ENCODE data around the gene MRPL11.

The MRPL11 gene

DNA sequence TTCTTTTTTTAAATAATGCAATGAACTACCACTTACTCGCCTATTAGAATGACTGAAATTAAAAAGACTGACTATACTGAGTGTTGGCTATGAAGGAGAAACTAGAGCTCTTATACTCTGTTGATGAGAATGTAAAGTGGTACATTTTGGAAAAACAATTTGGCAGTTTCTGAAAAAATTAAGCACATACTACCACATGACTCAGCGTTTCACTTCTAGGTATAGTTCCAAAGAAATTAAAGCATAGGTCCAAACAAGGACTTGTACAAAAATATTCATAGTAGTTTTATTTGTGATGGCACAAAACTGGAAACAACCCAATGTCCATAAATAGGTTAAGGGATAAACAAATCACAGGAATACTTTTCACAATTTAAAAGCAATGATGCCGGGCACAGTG lies 44.7 kb downstream of the MRPL11 start:
- in situ Hi-C loops (cut with HindIII; ENCODE audit: low sequenced_read_pairs) = no loop called here

DNA sequence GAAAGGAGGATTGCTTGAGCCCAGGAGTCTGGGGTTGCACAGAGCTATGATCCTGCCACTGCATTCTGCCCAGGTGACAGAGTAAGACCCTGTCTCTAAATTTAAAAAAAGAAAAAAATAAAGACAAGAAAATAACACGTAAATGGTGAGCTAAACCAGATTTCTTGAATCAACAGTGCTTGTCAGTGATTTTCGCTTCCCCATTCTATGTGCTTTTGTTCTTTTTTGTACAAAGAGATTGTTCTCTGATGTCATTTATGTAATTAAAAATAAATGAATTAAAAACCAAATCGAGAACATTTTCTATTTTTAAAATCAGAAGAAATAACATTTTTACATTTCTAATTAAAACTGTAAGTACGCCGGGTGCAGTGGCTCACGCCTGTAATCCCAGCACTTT lies 47.3 kb downstream of the MRPL11 start:
- in situ Hi-C loops (cut with HindIII; ENCODE audit: low sequenced_read_pairs) = no loop called here

DNA sequence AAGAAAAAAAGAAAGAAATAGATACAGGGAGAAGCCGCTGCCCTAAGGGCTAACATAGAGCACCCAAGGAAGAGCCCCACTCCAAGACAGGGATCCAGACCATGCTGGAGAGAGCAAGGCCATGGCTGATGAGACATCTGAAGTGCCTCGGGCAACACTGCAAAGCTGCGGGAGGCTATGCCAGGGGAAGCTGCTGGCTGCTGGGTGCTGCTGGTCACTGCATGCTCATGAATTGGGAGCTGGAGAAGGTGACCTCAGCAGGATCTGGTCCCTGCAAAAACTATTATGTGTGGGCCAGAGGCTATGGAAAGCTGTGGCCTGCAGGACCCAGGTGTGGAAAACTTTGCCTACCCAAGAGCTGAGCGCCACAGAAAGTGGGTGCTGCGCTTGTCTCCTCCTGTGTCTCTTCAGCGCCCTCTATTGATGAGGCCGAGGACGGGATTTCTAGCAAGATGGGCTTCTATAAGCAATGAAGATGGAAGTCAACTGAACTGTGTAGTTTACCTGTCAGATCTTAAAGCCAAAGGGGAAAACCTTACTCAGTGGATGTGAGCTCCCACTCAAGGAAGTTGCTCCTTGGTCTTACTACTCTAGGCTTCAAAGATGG lies 49.8 kb downstream of the MRPL11 start:
- in situ Hi-C loops (cut with HindIII; ENCODE audit: low sequenced_read_pairs) = loop anchor here (10.0 kb wide), 1 partner anchor 54 kb away; the partner anchor contains the start of gene RIN1

DNA sequence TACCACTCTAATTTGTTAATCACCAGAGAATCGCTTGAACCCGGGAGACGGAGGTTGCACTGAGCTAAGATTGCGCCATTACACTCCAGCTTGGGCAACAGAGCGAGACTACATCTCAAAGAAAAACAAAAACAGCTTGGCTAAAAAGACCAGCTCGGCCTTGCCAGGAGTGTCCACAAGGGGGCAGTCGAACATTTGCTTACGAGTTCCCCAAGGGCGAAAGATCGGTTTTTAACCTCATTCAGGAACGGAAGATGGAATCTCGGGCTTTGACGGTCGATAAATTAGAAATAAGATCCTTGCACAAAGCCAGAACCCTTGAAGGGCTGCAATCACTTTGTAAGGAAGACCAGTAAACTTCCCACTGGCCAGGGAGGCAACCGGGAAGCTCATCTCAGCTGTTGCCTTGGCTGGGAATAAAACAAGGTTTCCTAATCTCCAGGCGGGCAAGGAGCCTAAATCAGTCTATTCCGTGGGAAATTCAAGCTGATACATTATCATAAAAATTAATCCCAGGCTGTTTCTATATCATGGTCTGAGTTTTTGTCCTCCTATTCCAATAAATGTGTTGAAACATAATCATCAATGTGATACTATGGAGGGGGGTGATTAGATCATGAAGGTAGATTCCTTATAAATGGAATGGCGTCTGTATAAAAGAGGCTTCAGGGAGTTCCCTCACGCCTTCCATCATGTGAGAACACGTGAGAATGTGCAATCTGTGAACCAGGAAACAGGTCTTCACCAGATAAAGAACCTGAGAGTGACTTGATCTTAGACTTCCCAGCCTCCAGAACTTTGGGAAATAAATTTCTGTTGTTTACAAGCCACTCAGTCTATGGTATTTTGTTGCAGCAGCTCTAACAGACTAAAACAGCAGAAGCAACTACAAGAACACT lies 52.2 kb downstream of the MRPL11 start:
- in situ Hi-C loops (cut with HindIII; ENCODE audit: low sequenced_read_pairs) = loop anchor here (10.0 kb wide), 1 partner anchor 52 kb away; the partner anchor contains the start of gene RIN1

Data from DLD1 (cell line).